NCI-H2081 (cell line): ENCODE measurements around the gene FBXL16.
"Not testable (repeated sequence)": the region's sequence is repeated elsewhere in the genome, so short reads cannot be mapped to it uniquely, and the experiment has no call there.

Experiments
- DNase-seq, 2 experiments: peaks; one replicate each; lab custom pipeline; 2025; lab: John Stamatoyannopoulos, UW

The FBXL16 gene

GRCh38 chr16:705431-706188, at the start of gene FBXL16:
FBXL16 (minus strand) TSS chr16:705801; CDS start chr16:697405, 8,396 bp downstream.
- DNase-seq = peak; percentile 58 to 68

- no peak for DNase-seq
These were observed 49.1 kb upstream of the FBXL16 start for GRCh38 chr16:754656-755055.

- DNase-seq = not testable (repeated sequence)
These were observed 48.6 kb upstream of the FBXL16 start for GRCh38 chr16:754121-754607.

GRCh38 chr16:752007-752312, 46.4 kb upstream of the FBXL16 start:
- DNase-seq = no peak

- no peak for DNase-seq
These were observed 45.8 kb upstream of the FBXL16 start for GRCh38 chr16:751152-752006.

GRCh38 chr16:750485-750884, 44.9 kb upstream of the FBXL16 start:
- DNase-seq = no peak

- DNase-seq = no peak
These were observed 43.4 kb upstream of the FBXL16 start for GRCh38 chr16:749010-749409.

- no peak for DNase-seq
These were observed 42.6 kb upstream of the FBXL16 start for GRCh38 chr16:747978-748746.

GRCh38 chr16:746637-747036, 41.0 kb upstream of the FBXL16 start:
- DNase-seq = no peak

GRCh38 chr16:745739-746138, 40.1 kb upstream of the FBXL16 start:
- DNase-seq = no peak

- no peak for DNase-seq
These were observed 38.3 kb upstream of the FBXL16 start for GRCh38 chr16:743794-744500.

GRCh38 chr16:742894-743293, 37.3 kb upstream of the FBXL16 start:
- not testable (repeated sequence) for DNase-seq

GRCh38 chr16:741986-742629, 36.5 kb upstream of the FBXL16 start:
- DNase-seq = no peak

- DNase-seq = peak; percentile 91 to 93
These were observed 35.3 kb upstream of the FBXL16 start, which contains the start of gene CIAO3 for GRCh38 chr16:740764-741505. CIAO3 (minus strand) TSS chr16:740997; CDS start chr16:740985, 12 bp downstream.

GRCh38 chr16:740459-740763, 34.8 kb upstream of the FBXL16 start:
- DNase-seq = no peak

GRCh38 chr16:739560-740458, 34.2 kb upstream of the FBXL16 start:
- no peak for DNase-seq

- no peak for DNase-seq
These were observed 31.4 kb upstream of the FBXL16 start for GRCh38 chr16:736936-737481.

- no peak for DNase-seq
These were observed 30.4 kb upstream of the FBXL16 start for GRCh38 chr16:735982-736453.
